Body of pancreas (tissue), 4 donors: ENCODE data around the gene DNAH2.

Source experiments
- POLR2A ChIP-seq, 3 donors: fragments of 450-650 bp; IDR thresholded peaks; one replicate each; pipeline ENCODE4 v1.6.1; 2016; ENCODE audit warnings: antibody characterized with exemption in 3 of 3, mild to moderate bottlenecking in 2 of 3
- TF ChIP-seq, protein P1 (sequence below), 7 experiments: fragments of 450-650 bp in 4 of 7; fragments of 200-600 bp in 3 of 7; sonication (generic) in 3 of 7; IDR thresholded peaks; one replicate each; pipeline ENCODE4 v1.5.1; 2016 to 2019; ENCODE audit warnings: antibody characterized with exemption in 7 of 7

DNA sequence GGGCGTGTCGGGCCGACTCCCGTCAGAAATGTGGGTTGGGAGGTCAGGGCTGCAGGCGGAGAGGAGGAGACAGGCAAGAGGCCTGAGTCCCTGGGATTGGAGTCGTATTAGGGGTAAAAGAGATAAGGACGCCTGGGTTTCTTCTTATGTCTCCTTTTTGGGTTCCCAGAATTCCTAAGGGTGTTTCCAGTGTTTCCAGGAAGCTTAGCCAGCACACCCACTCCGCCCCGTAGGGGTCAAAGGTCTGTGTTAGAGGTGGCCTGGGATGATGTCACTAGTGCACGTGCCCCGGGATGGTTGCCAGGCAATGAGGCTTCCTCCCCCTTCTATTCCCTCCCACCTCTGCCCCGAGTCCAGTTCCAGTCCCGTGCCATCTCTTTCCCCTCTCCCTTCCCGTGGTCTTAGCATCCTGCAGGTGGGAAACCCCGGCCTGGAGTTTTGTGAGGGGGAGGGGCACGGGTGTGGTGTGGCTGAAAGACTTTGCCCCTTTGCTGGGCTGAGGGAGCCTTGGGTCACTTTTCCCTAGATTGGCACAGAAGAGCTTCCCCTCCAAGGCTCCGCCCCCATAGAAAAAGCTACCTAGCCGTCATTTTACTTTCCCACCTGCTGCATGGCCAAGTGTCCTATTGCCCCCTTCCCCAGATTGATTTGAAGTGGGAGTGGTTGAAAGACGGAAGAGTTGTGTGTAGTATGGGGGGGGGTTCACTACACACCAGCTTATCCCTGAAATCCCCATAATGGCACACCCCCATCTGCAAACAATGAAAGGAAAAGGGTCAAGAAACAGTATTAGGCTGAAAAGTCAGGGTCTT, 119.3 kb downstream of the DNAH2 start:
- TF ChIP-seq, protein P1, sequence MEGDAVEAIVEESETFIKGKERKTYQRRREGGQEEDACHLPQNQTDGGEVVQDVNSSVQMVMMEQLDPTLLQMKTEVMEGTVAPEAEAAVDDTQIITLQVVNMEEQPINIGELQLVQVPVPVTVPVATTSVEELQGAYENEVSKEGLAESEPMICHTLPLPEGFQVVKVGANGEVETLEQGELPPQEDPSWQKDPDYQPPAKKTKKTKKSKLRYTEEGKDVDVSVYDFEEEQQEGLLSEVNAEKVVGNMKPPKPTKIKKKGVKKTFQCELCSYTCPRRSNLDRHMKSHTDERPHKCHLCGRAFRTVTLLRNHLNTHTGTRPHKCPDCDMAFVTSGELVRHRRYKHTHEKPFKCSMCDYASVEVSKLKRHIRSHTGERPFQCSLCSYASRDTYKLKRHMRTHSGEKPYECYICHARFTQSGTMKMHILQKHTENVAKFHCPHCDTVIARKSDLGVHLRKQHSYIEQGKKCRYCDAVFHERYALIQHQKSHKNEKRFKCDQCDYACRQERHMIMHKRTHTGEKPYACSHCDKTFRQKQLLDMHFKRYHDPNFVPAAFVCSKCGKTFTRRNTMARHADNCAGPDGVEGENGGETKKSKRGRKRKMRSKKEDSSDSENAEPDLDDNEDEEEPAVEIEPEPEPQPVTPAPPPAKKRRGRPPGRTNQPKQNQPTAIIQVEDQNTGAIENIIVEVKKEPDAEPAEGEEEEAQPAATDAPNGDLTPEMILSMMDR (IDR thresholded peaks at IDR 0.05): peak in 1 of 7 experiments; percentile 34
- no peak for TF ChIP-seq POLR2A (IDR thresholded peaks at IDR 0.05)
